ENCODE data around the gene CEACAM20. TPM values are rescaled to one million over a fixed set of nuclear protein-coding genes. Genes with fewer than 3 reads are reported as not detected.

The CEACAM20 gene
- total and polyA plus RNA-seq, 2 experiments from 2014 or later, result not detected

- H3K27me3 Mint-ChIP-seq (ENCODE audit: insufficient read depth, low read depth, poor library complexity), result peaks cover 24% of the 10 kb centered on the region
- no peaks in the 10 kb centered on the region for H3K4me1 ChIP-seq (ENCODE audit: insufficient read depth)
- TF ChIP-seq EZH2phosphoT487 (IDR thresholded peaks at IDR 0.05; ENCODE audit: unreplicated experiment) (no peak), ETS1 (IDR thresholded peaks at IDR 0.05) (no peak), ZNF331 (CRISPR knock-in tag; IDR thresholded peaks at IDR 0.05; ENCODE audit: low read depth) (no peak), EZH2 (IDR thresholded peaks at IDR 0.05; ENCODE audit: low read depth, unreplicated experiment) (no peak), REST (IDR thresholded peaks at IDR 0.05; ENCODE audit: unreplicated experiment) (no peak), NANOG (IDR thresholded peaks at IDR 0.05; ENCODE audit: borderline replicate concordance) (no peak), CREB1 (CRISPR knock-in tag; IDR thresholded peaks at IDR 0.05; ENCODE audit: low read depth) (no peak), POLR2AphosphoS5 (IDR thresholded peaks at IDR 0.05; ENCODE audit: low read depth) (no peak), STAT1 (IDR thresholded peaks at IDR 0.05; ENCODE audit: unreplicated experiment) (no peak), ZNF462 (CRISPR knock-in tag; IDR thresholded peaks at IDR 0.05) (no peak), ZNF114 (CRISPR knock-in tag; IDR thresholded peaks at IDR 0.05) (no peak), CTCF (conservative IDR thresholded peaks at IDR 0.05; ENCODE audit: low read depth in 2 of 2) (no peak)
- H3K4me2 ChIP-seq, result no peak overlapping the region
- peaks cover 11% of the 10 kb centered on the region for H3K4me1 Mint-ChIP-seq
- H3K36me3 ChIP-seq (ENCODE audit: insufficient read depth), result peaks cover 33% of the 10 kb centered on the region
- no peak overlapping the region for H3K27ac ChIP-seq (ENCODE audit: low read depth)
- H3F3A ChIP-seq (replicated peaks; ENCODE audit: low read depth), result no peaks in the 10 kb centered on the region
- no peak overlapping the region for H3K4me3 ChIP-seq
- no peak overlapping the region for H2AFZ ChIP-seq
- peaks cover 84% of the 10 kb centered on the region for H3K36me3 Mint-ChIP-seq (ENCODE audit: low read depth)
- DNase-seq (ENCODE audit: low spot score), result no peak
- H3K27ac Mint-ChIP-seq, result no peak overlapping the region
- peaks cover 76% of the 10 kb centered on the region for H3K79me2 ChIP-seq (replicated peaks; ENCODE audit: insufficient read depth)
- peaks cover 88% of the 10 kb centered on the region for H3K9me3 Mint-ChIP-seq
- no peak for ATAC-seq
- no peaks in the 10 kb centered on the region for H3K27me3 ChIP-seq (ENCODE audit: insufficient read depth)
- no peak overlapping the region for H3K4me3 Mint-ChIP-seq
- H4K20me1 ChIP-seq (replicated peaks; ENCODE audit: insufficient read depth), result no peaks in the 10 kb centered on the region; the same call in none of the 2 replicates
- no peaks in the 10 kb centered on the region; the same call in 1 of the 2 replicates for H3K9me2 ChIP-seq (ENCODE audit: insufficient read depth)
Measured at GRCh38 chr19:44496711-44497110, 32.8 kb downstream of the CEACAM20 start.

Measured in GM23338 (cell line).